ENCODE results near the gene MEGF11.

GRCh38 chr15:66226736-66227135 is 26.8 kb downstream of the MEGF11 start:
- TF ChIP-seq, protein P1, sequence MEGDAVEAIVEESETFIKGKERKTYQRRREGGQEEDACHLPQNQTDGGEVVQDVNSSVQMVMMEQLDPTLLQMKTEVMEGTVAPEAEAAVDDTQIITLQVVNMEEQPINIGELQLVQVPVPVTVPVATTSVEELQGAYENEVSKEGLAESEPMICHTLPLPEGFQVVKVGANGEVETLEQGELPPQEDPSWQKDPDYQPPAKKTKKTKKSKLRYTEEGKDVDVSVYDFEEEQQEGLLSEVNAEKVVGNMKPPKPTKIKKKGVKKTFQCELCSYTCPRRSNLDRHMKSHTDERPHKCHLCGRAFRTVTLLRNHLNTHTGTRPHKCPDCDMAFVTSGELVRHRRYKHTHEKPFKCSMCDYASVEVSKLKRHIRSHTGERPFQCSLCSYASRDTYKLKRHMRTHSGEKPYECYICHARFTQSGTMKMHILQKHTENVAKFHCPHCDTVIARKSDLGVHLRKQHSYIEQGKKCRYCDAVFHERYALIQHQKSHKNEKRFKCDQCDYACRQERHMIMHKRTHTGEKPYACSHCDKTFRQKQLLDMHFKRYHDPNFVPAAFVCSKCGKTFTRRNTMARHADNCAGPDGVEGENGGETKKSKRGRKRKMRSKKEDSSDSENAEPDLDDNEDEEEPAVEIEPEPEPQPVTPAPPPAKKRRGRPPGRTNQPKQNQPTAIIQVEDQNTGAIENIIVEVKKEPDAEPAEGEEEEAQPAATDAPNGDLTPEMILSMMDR (IDR thresholded peaks at IDR 0.05) = no peak
- TF ChIP-seq POLR2A (IDR thresholded peaks at IDR 0.05) = no peak
